Cardiac fibroblast (primary cell): ENCODE measurements around the gene MDFIC.

Experiments used
- DNase-seq, 2 donors: peaks; one replicate each; pipeline versions ENCODE4 v3.0.0 to v3.0.0-alpha.2; 2010; ENCODE audit warnings: low read depth in 2 of 2
- H3K4me3 ChIP-seq, 2 donors: replicated peaks in 1 of 2; 1 replicate in 1 of 2; 2 replicates in 1 of 2; pipeline ENCODE4 v1.5.1; 2011; ENCODE audit warnings: low read depth in 2 of 2, low read length in 2 of 2, mild to moderate bottlenecking in 2 of 2, moderate library complexity in 1 of 2
- CTCF ChIP-seq: IDR thresholded peaks from one replicate; pipeline ENCODE4 v1.5.1; 2011; ENCODE audit warnings: low read depth, mild to moderate bottlenecking, low read length, inconsistent platforms

The MDFIC gene

GRCh38 chr7:114938785-114939184 lies 16.9 kb downstream of the MDFIC start:
- TF ChIP-seq CTCF = no peak
- H3K4me3 ChIP-seq = no peak overlapping the region
- no peak for DNase-seq

- DNase-seq = no peak
These were observed 17.7 kb downstream of the MDFIC start for GRCh38 chr7:114939484-114940097.

GRCh38 chr7:114940220-114940619 lies 18.3 kb downstream of the MDFIC start:
- peak in 1 of 2 donors; percentile 39 for DNase-seq
- TF ChIP-seq CTCF = no peak
- no peak overlapping the region for H3K4me3 ChIP-seq

More at GRCh38 chr7:114939484-114940097, 17.7 kb downstream of the MDFIC start:
- no peak for TF ChIP-seq CTCF
- no peak overlapping the region for H3K4me3 ChIP-seq

GRCh38 chr7:114941692-114942091 lies 19.8 kb downstream of the MDFIC start:
- H3K4me3 ChIP-seq = no peak overlapping the region
- TF ChIP-seq CTCF = no peak
- DNase-seq = no peak

GRCh38 chr7:114942446-114943175 lies 20.7 kb downstream of the MDFIC start:
- no peak for DNase-seq
- no peak for TF ChIP-seq CTCF
- no peak overlapping the region for H3K4me3 ChIP-seq

GRCh38 chr7:114943530-114943929 lies 21.6 kb downstream of the MDFIC start:
- no peak for TF ChIP-seq CTCF
- no peak for DNase-seq
- no peak overlapping the region for H3K4me3 ChIP-seq
